Tibial nerve (tissue), 4 donors: ENCODE measurements around the gene HNRNPUL2. TPM values are rescaled to one million over a fixed set of nuclear protein-coding genes. Genes with fewer than 3 reads are reported as not detected.

ENCODE experiments used
- DNase-seq, 2 donors: peaks; one replicate each; pipeline ENCODE4 v3.0.0-alpha.2; 2019; ENCODE audit warnings: low spot score in 2 of 2
- H3K27ac ChIP-seq, 4 donors: fragments of 200-600 bp; sonication (generic) in 3 of 4; one replicate each; pipeline ENCODE4 v1.5.1; 2017 to 2019; ENCODE audit warnings: mild to moderate bottlenecking in 1 of 4
- H3K27me3 ChIP-seq, 2 donors: fragments of 200-600 bp; sonication (generic) in 1 of 2; one replicate each; pipeline versions ENCODE4 v1.5.1 to v1.6.0; 2017 to 2019
- H3K36me3 ChIP-seq, 3 donors: fragments of 200-600 bp; sonication (generic); one replicate each; pipeline ENCODE4 v1.5.1; 2018 to 2019
- H3K4me1 ChIP-seq, 4 donors: fragments of 200-600 bp; sonication (generic) in 3 of 4; one replicate each; pipeline ENCODE4 v1.5.1; 2017 to 2019
- H3K4me3 ChIP-seq, 4 donors: fragments of 200-600 bp; sonication (generic) in 3 of 4; one replicate each; pipeline ENCODE4 v1.5.1; 2017 to 2019; ENCODE audit warnings: mild to moderate bottlenecking in 1 of 4, moderate library complexity in 1 of 4
- H3K9me3 ChIP-seq, 4 donors: fragments of 200-600 bp; sonication (generic) in 3 of 4; one replicate each; pipeline ENCODE4 v1.5.1; 2017 to 2019
- CTCF ChIP-seq, 5 experiments: fragments of 200-600 bp in 3 of 5; fragments of 450-650 bp in 2 of 5; sonication (generic) in 3 of 5; IDR thresholded peaks; one replicate each; pipeline ENCODE4 v1.5.1; 2016 to 2019; ENCODE audit warnings: antibody characterized with exemption in 5 of 5, mild to moderate bottlenecking in 3 of 5, moderate library complexity in 2 of 5
- EP300 ChIP-seq, 2 donors: sonication (generic); formaldehyde crosslinking; IDR thresholded peaks; one replicate each; pipeline ENCODE4 v1.6.1; 2017; ENCODE audit warnings: antibody characterized with exemption in 2 of 2, mild to moderate bottlenecking in 1 of 2
- POLR2A ChIP-seq, 2 donors: fragments of 450-650 bp; IDR thresholded peaks; one replicate each; pipeline ENCODE4 v1.6.1; 2017; ENCODE audit warnings: antibody characterized with exemption in 2 of 2, mild to moderate bottlenecking in 2 of 2, moderate library complexity in 2 of 2
- WGBS, 2 donors: methylation state at CpG; one replicate each; pipeline ENCODE4 v1.1.5; 2018; 5-methylcytosine and 5-hydroxymethylcytosine counted together
- total RNA-seq, 4 donors: library from RNA; depleted of rRNA; stranded (reverse); fragments of >200 nt; gene quantifications; one replicate each; pipeline ENCODE4 v1.1.0, GENCODE V29; 2016

HNRNPUL2 gene
- total RNA-seq, 4 donors from 2014 or later: 24.7 to 34.8 (median 28.6) TPM

GRCh38 chr11:62716816-62717215 lies 10.4 kb downstream of the HNRNPUL2 start:
- 88 to 90% methylated on average over 11 of the region's 11 CpGs for WGBS, 2 donors
- TF ChIP-seq POLR2A (IDR thresholded peaks at IDR 0.05): no peak
- Histone ChIP-seq H3K27me3 (no peaks in the 10 kb centered on the region), H3K36me3 (peaks cover 23 to 100% (median 66%) of the 10 kb centered on the region in 3 donors), H3K4me3 (no peak overlapping the region), H3K27ac (no peak overlapping the region), H3K9me3 (no peaks in the 10 kb centered on the region), H3K4me1 (peaks cover 0 to 28% (median 0%) of the 10 kb centered on the region in 4 donors)
- no peak for DNase-seq

GRCh38 chr11:62716206-62716605 lies 11.1 kb downstream of the HNRNPUL2 start:
- Histone ChIP-seq H3K27me3 (no peaks in the 10 kb centered on the region), H3K9me3 (no peaks in the 10 kb centered on the region), H3K36me3 (peaks cover 23 to 100% (median 63%) of the 10 kb centered on the region in 3 donors), H3K4me1 (peaks cover 0 to 28% (median 0%) of the 10 kb centered on the region in 4 donors), H3K27ac (no peak overlapping the region), H3K4me3 (no peak overlapping the region)
- 85 to 92% methylated on average over 5 of the region's 5 CpGs for WGBS, 2 donors
- DNase-seq: no peak
- no peak for TF ChIP-seq CTCF (IDR thresholded peaks at IDR 0.05)
- no peak for TF ChIP-seq EP300 (IDR thresholded peaks at IDR 0.05)
- no peak for TF ChIP-seq POLR2A (IDR thresholded peaks at IDR 0.05)

- Histone ChIP-seq H3K9me3 (no peaks in the 10 kb centered on the region), H3K36me3 (peaks cover 23 to 100% (median 55%) of the 10 kb centered on the region in 3 donors), H3K4me1 (peaks cover 0 to 31% (median 2%) of the 10 kb centered on the region in 4 donors), H3K27ac (no peak overlapping the region), H3K27me3 (no peaks in the 10 kb centered on the region), H3K4me3 (no peak overlapping the region)
- 90 to 91% methylated on average over 24 of the region's 24 CpGs for WGBS, 2 donors
- TF ChIP-seq POLR2A (IDR thresholded peaks at IDR 0.05) (no peak), EP300 (IDR thresholded peaks at IDR 0.05) (no peak), CTCF (IDR thresholded peaks at IDR 0.05) (no peak)
- DNase-seq: no peak
Observed at GRCh38 chr11:62715150-62716130, 11.8 kb downstream of the HNRNPUL2 start.

- WGBS, 2 donors: 89 to 96% methylated on average over 2 of the region's 2 CpGs
- TF ChIP-seq EP300 (IDR thresholded peaks at IDR 0.05): no peak
- no peak for TF ChIP-seq CTCF (IDR thresholded peaks at IDR 0.05)
- no peak for TF ChIP-seq POLR2A (IDR thresholded peaks at IDR 0.05)
- Histone ChIP-seq H3K27ac (no peak overlapping the region), H3K27me3 (no peaks in the 10 kb centered on the region), H3K4me3 (no peak overlapping the region), H3K9me3 (no peaks in the 10 kb centered on the region), H3K36me3 (peaks cover 17 to 81% (median 37%) of the 10 kb centered on the region in 3 donors), H3K4me1 (peaks cover 0 to 30% (median 14%) of the 10 kb centered on the region in 4 donors)
- no peak for DNase-seq
Observed at GRCh38 chr11:62713343-62713742, 13.9 kb downstream of the HNRNPUL2 start.

GRCh38 chr11:62712861-62713260 lies 14.4 kb downstream of the HNRNPUL2 start:
- Histone ChIP-seq H3K27me3 (no peaks in the 10 kb centered on the region), H3K27ac (no peak overlapping the region), H3K36me3 (peaks cover 17 to 76% (median 36%) of the 10 kb centered on the region in 3 donors), H3K4me1 (peaks cover 0 to 35% (median 15%) of the 10 kb centered on the region in 4 donors), H3K9me3 (no peaks in the 10 kb centered on the region), H3K4me3 (no peak overlapping the region)
- 63 to 66% methylated on average over 3 of the region's 3 CpGs for WGBS, 2 donors
- no peak for TF ChIP-seq CTCF (IDR thresholded peaks at IDR 0.05)
- no peak for TF ChIP-seq POLR2A (IDR thresholded peaks at IDR 0.05)
- TF ChIP-seq EP300 (IDR thresholded peaks at IDR 0.05): no peak
- no peak for DNase-seq
